WTC11 (cell line): Measurements from ENCODE around the gene CCDC136. TPM values are rescaled to one million over a fixed set of nuclear protein-coding genes. Genes with fewer than 3 reads are reported as not detected.

Experiments
- ATAC-seq: fragments of 200-7000 bp; cut with Tn5 transposase; 2 replicates; pipeline ENCODE4 v1.10.0; 2021; ENCODE audit warnings: mild to moderate bottlenecking, moderate library complexity
- CTCF ChIA-PET: fragments of 300-600 bp; sonication (Branson Sonifier 250); formaldehyde crosslinking; loops from one replicate; lab custom pipeline; 2021; ENCODE audit warnings: antibody characterized with exemption; lab: Charles Lee
- POLR2A ChIA-PET: fragments of 350-600 bp; sonication (Branson Sonifier 250); formaldehyde crosslinking; loops from one replicate; lab custom pipeline; 2021; ENCODE audit warnings: antibody characterized with exemption; lab: Charles Lee
- DNase-seq: peaks from one replicate; pipeline ENCODE4 v3.0.0; 2021; ENCODE audit warnings: low spot score
- H3K27ac Mint-ChIP-seq: 2 replicates; pipeline ENCODE4 v1.8.0; 2021; ENCODE audit warnings: mixed read lengths
- H3K27me3 Mint-ChIP-seq: 2 replicates; pipeline ENCODE4 v1.8.0; 2021; ENCODE audit warnings: low read depth, mild to moderate bottlenecking, moderate library complexity, mixed read lengths
- H3K36me3 Mint-ChIP-seq: 2 replicates; pipeline ENCODE4 v1.8.0; 2021; ENCODE audit warnings: mixed read lengths
- H3K4me1 Mint-ChIP-seq: 2 replicates; pipeline ENCODE4 v1.8.0; 2022; ENCODE audit warnings: mixed read lengths
- H3K4me3 Mint-ChIP-seq: 2 replicates; pipeline ENCODE4 v1.8.0; 2021; ENCODE audit warnings: mild to moderate bottlenecking, moderate library complexity, mixed read lengths
- H3K9me3 Mint-ChIP-seq: 2 replicates; pipeline ENCODE4 v1.8.0; 2021; ENCODE audit warnings: mixed read lengths
- ATF3 ChIP-seq: sonication (generic); formaldehyde crosslinking; conservative IDR thresholded peaks from 2 replicates; pipeline ENCODE4 v1.8.1; 2022; ENCODE audit warnings: mild to moderate bottlenecking, missing genetic modification reagents
- ATF6 ChIP-seq: sonication (generic); formaldehyde crosslinking; IDR thresholded peaks from 2 replicates; pipeline ENCODE4 v1.8.1; 2023; ENCODE audit warnings: mild to moderate bottlenecking, missing genetic modification reagents
- CREB1 ChIP-seq: sonication (generic); formaldehyde crosslinking; IDR thresholded peaks from 2 replicates; pipeline ENCODE4 v1.8.0; 2023; ENCODE audit warnings: mild to moderate bottlenecking, missing genetic modification reagents
- EMX1 ChIP-seq: fragments of 250-450 bp; sonication (Bioruptor Pico); IDR thresholded peaks from 2 replicates; pipeline ENCODE4 v1.8.0; 2021; ENCODE audit warnings: mild to moderate bottlenecking
- ERG ChIP-seq: fragments of 250-450 bp; sonication (Bioruptor Pico); IDR thresholded peaks from 2 replicates; pipeline ENCODE4 v1.8.0; 2021; ENCODE audit warnings: mild to moderate bottlenecking
- FOXK1 ChIP-seq: sonication (generic); formaldehyde crosslinking; IDR thresholded peaks from 2 replicates; pipeline ENCODE4 v1.8.0; 2022; ENCODE audit warnings: mild to moderate bottlenecking, moderate library complexity, missing genetic modification reagents
- HMGA2 ChIP-seq: fragments of 250-450 bp; sonication (Bioruptor Pico); IDR thresholded peaks from 2 replicates; pipeline ENCODE4 v1.4.0; 2021; ENCODE audit warnings: mild to moderate bottlenecking, moderate library complexity
- MAX ChIP-seq: sonication (generic); formaldehyde crosslinking; IDR thresholded peaks from 2 replicates; pipeline ENCODE4 v1.8.0; 2022; ENCODE audit warnings: mild to moderate bottlenecking, missing genetic modification reagents
- MLX ChIP-seq: sonication (generic); formaldehyde crosslinking; IDR thresholded peaks from 2 replicates; pipeline ENCODE4 v1.8.1; 2023; ENCODE audit warnings: mild to moderate bottlenecking, missing genetic modification reagents, moderate library complexity
- NFE2L1 ChIP-seq: sonication (generic); formaldehyde crosslinking; IDR thresholded peaks from 2 replicates; pipeline ENCODE4 v1.8.1; 2023; ENCODE audit warnings: missing genetic modification reagents
- NR2C2 ChIP-seq: sonication (generic); formaldehyde crosslinking; IDR thresholded peaks from 2 replicates; pipeline ENCODE4 v1.8.0; 2022; ENCODE audit warnings: mild to moderate bottlenecking, missing genetic modification reagents
- RELA ChIP-seq: sonication (generic); formaldehyde crosslinking; IDR thresholded peaks from 2 replicates; pipeline ENCODE4 v1.8.1; 2022; ENCODE audit warnings: missing genetic modification reagents, mild to moderate bottlenecking, borderline replicate concordance
- RORB ChIP-seq: fragments of 250-450 bp; sonication (Bioruptor Pico); IDR thresholded peaks from 2 replicates; pipeline ENCODE4 v1.9.0; 2021; ENCODE audit warnings: mild to moderate bottlenecking
- SMAD3 ChIP-seq: sonication (generic); formaldehyde crosslinking; IDR thresholded peaks from 2 replicates; pipeline ENCODE4 v1.8.0; 2022; ENCODE audit warnings: missing genetic modification reagents, mild to moderate bottlenecking, borderline replicate concordance
- SOX15 ChIP-seq: fragments of 250-450 bp; sonication (Bioruptor Pico); IDR thresholded peaks from 2 replicates; pipeline ENCODE4 v1.9.0; 2021; ENCODE audit warnings: mild to moderate bottlenecking
- TCF7 ChIP-seq: sonication (generic); formaldehyde crosslinking; IDR thresholded peaks from 2 replicates; pipeline ENCODE4 v1.8.0; 2022; ENCODE audit warnings: mild to moderate bottlenecking, low read depth, missing genetic modification reagents, moderate library complexity
- TEAD4 ChIP-seq: sonication (generic); formaldehyde crosslinking; IDR thresholded peaks from 2 replicates; pipeline ENCODE4 v1.8.0; 2022; ENCODE audit warnings: mild to moderate bottlenecking, missing genetic modification reagents
- ZBTB21 ChIP-seq: sonication (generic); formaldehyde crosslinking; IDR thresholded peaks from 2 replicates; pipeline ENCODE4 v1.8.1; 2023; ENCODE audit warnings: mild to moderate bottlenecking, missing genetic modification reagents, borderline replicate concordance
- ZMAT4 ChIP-seq: fragments of 250-450 bp; sonication (Bioruptor Pico); IDR thresholded peaks from 2 replicates; pipeline ENCODE4 v1.9.0; 2021; ENCODE audit warnings: mild to moderate bottlenecking
- ZNF219 ChIP-seq: sonication (generic); formaldehyde crosslinking; IDR thresholded peaks from 2 replicates; pipeline ENCODE4 v1.8.0; 2023; ENCODE audit warnings: missing genetic modification reagents, mild to moderate bottlenecking, borderline replicate concordance
- ZNF317 ChIP-seq: sonication (generic); formaldehyde crosslinking; IDR thresholded peaks from 2 replicates; pipeline ENCODE4 v1.8.1; 2023; ENCODE audit warnings: low read depth, mild to moderate bottlenecking, moderate library complexity, missing genetic modification reagents, borderline replicate concordance
- ZNF416 ChIP-seq: fragments of 250-450 bp; sonication (Bioruptor Pico); IDR thresholded peaks from 2 replicates; pipeline ENCODE4 v1.9.0; 2021; ENCODE audit warnings: mild to moderate bottlenecking, inconsistent platforms
- ZNF423 ChIP-seq: fragments of 250-450 bp; sonication (Bioruptor Pico); IDR thresholded peaks from 2 replicates; pipeline ENCODE4 v2.1.2; 2022; ENCODE audit warnings: mild to moderate bottlenecking, moderate library complexity
- ZNF425 ChIP-seq: fragments of 250-450 bp; sonication (Bioruptor Pico); conservative IDR thresholded peaks from 2 replicates; pipeline ENCODE4 v1.9.0; 2021; ENCODE audit warnings: mild to moderate bottlenecking
- ZNF512 ChIP-seq: sonication (generic); formaldehyde crosslinking; IDR thresholded peaks from 2 replicates; pipeline ENCODE4 v1.8.1; 2022; ENCODE audit warnings: missing genetic modification reagents, borderline replicate concordance
- ZNF671 ChIP-seq: fragments of 250-450 bp; sonication (Bioruptor Pico); IDR thresholded peaks from 2 replicates; pipeline ENCODE4 v1.8.0; 2021; ENCODE audit warnings: mild to moderate bottlenecking
- total RNA-seq: library from RNA; stranded (reverse); gene quantifications from 3 replicates; pipeline ENCODE4 v1.2.3, GENCODE V29; 2021

CCDC136 gene
- total RNA-seq, 1 experiment from 2014 or later: 51.0 TPM

- Mint-ChIP-seq H3K4me1 (peaks cover 8% of the 10 kb centered on the region), H3K36me3 (no peaks in the 10 kb centered on the region), H3K27ac (no peak overlapping the region), H3K4me3 (no peak overlapping the region), H3K9me3 (no peaks in the 10 kb centered on the region), H3K27me3 (no peaks in the 10 kb centered on the region; the same call in 1 of the 2 replicates)
- TF ChIP-seq ATF3 (no peak), ERG (CRISPR knock-in tag) (no peak), MAX (no peak), ZNF425 (CRISPR knock-in tag) (no peak), ZBTB21 (CRISPR knock-in tag) (no peak), TCF7 (CRISPR knock-in tag) (no peak), ZNF317 (CRISPR knock-in tag) (no peak), TEAD4 (CRISPR knock-in tag) (no peak), NR2C2 (CRISPR knock-in tag) (no peak), RORB (CRISPR knock-in tag) (no peak), CREB1 (CRISPR knock-in tag) (no peak)
- DNase-seq: no peak
- ChIA-PET POLR2A (no interaction called here), CTCF (interaction anchor here (1.2 to 4.4 kb wide), 3 partner anchors 13 to 39 kb away, joined by 3 to 47 read pairs (median 10); no protein-coding TSS in a partner anchor)
- ATAC-seq: no peak
Measured at GRCh38 chr7:128844777-128845311, 53.1 kb downstream of the CCDC136 start.

- DNase-seq (no peak), ATAC-seq (no peak)
- Mint-ChIP-seq H3K36me3 (no peaks in the 10 kb centered on the region), H3K4me3 (no peak overlapping the region), H3K4me1 (peaks cover 8% of the 10 kb centered on the region), H3K27ac (no peak overlapping the region), H3K9me3 (no peaks in the 10 kb centered on the region), H3K27me3 (no peaks in the 10 kb centered on the region; the same call in 1 of the 2 replicates)
- no peak for TF ChIP-seq ZNF416 (CRISPR knock-in tag)
- no peak for TF ChIP-seq ZNF512 (CRISPR knock-in tag)
- no peak for TF ChIP-seq FOXK1 (CRISPR knock-in tag)
- no peak for TF ChIP-seq SOX15 (CRISPR knock-in tag)
- TF ChIP-seq ATF6: no peak
- no peak for TF ChIP-seq MAX
- no peak for TF ChIP-seq MLX
- no peak for TF ChIP-seq EMX1 (CRISPR knock-in tag)
- TF ChIP-seq ZNF423 (CRISPR knock-in tag): no peak
- TF ChIP-seq NFE2L1 (CRISPR knock-in tag): no peak
- TF ChIP-seq ZNF219 (CRISPR knock-in tag): no peak
- TF ChIP-seq HMGA2 (CRISPR knock-in tag): no peak
- no peak for TF ChIP-seq RELA (CRISPR knock-in tag)
- no peak for TF ChIP-seq ZNF671 (CRISPR knock-in tag)
- no peak for TF ChIP-seq ZMAT4 (CRISPR knock-in tag)
- TF ChIP-seq SMAD3 (CRISPR knock-in tag): no peak
- POLR2A ChIA-PET: no interaction called here
- CTCF ChIA-PET: no interaction called here
Measured at GRCh38 chr7:128845475-128845874, 53.7 kb downstream of the CCDC136 start.
